Skin of body (tissue), 2 donors: ENCODE measurements around the gene COBL. TPM values are rescaled to one million over a fixed set of nuclear protein-coding genes. Genes with fewer than 3 reads are reported as not detected.
"Not testable (repeated sequence)": the region's sequence is repeated elsewhere in the genome, so short reads cannot be mapped to it uniquely, and the experiment has no call there.

Experiments used
- DNase-seq: peaks from one replicate; lab custom pipeline; 2025; lab: John Stamatoyannopoulos, UW
- total RNA-seq: library from RNA; depleted of rRNA; stranded (reverse); fragments of >200 nt; gene quantifications from one replicate; pipeline ENCODE4 v1.2.3, GENCODE V29; 2014

The COBL gene
- total RNA-seq, 1 donor from 2014 or later = 11.9 TPM

DNA sequence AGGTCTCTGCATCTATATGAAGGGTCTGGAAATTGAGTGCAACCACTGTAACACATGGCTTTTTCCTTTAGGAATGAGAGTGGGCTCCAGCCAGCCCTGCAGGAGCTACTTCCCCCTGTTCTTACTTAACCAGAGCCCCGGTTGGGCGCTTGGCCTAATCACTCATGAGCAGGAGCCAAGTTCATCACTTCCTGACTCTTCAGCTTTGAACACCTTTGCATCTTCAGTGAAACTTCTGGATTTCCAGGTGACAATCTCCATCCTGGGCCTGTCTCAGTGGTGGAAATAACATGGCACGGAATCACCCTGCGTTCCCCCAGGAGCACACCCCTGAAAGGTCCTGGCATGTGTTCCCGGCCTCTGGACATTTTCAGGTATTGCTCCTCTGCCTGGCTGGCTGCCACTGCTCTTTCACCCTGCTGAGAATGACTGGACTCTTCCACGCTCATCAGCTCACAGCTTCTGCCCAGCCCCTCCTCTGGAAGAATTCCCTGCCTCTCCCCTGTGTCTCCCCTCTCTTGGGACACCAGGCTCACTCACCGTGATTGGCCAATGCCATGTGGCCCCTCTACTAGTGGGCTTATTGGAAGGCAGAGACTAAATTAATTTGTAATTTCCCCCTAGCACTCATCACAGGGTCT is 304.8 kb downstream of the COBL start:
- DNase-seq = no peak

DNA sequence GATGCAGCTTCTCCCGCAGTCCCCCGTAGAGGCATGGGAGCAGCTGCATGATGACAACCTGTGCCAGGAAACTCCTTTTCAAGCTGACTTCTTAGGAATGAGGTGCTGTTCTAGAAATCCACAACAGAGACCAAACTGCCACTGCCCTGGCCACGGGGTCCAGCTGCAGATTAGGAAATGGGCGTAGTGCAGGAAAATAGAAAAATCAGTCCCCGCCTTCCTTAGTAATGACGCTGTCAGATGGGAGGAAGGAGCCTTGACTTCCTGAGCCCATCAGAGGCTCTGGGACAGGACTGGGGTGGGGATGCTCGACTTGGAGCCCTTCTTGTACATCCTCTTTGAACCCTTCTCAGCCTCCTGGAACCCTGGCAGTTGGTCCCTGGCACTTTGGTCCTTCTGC is 306.1 kb downstream of the COBL start:
- DNase-seq = no peak

DNA sequence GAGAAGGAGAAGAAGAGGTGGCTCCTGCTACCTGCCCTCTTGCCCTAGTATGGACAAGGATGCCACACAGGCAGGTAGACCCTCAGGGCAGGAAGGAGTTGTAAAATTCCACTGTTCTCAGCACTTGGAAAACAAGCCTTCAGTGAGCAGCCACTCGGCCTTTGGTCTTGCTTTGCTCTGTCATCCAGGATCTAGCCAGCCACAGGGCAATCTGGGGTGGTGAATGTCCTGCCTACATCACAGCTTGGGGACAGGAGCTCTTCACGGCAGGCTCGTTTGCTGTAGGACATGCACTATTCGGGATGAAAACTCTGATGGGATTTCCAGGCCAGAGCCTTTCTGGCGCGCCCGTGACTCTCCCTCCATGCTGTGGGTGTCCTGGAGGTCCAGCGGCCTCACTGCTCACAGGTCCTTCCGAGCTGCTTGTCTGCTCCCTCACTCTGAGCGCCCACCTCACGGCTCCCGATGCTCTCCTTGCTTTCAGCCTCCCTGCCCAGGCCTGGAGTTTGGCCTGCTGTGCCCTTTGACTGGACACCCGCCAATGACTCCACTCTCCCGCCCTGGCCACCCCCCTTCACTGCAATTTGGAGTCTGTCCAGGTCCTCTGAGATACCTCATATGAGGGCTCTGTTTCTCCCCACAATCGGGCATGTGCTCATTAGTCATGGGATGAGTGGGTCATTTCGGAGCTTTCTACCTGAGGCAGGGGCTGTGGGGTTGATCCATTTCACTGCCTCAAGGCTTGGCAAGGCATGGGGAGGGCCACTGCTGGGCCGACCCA is 306.7 kb downstream of the COBL start:
- DNase-seq = no peak

DNA sequence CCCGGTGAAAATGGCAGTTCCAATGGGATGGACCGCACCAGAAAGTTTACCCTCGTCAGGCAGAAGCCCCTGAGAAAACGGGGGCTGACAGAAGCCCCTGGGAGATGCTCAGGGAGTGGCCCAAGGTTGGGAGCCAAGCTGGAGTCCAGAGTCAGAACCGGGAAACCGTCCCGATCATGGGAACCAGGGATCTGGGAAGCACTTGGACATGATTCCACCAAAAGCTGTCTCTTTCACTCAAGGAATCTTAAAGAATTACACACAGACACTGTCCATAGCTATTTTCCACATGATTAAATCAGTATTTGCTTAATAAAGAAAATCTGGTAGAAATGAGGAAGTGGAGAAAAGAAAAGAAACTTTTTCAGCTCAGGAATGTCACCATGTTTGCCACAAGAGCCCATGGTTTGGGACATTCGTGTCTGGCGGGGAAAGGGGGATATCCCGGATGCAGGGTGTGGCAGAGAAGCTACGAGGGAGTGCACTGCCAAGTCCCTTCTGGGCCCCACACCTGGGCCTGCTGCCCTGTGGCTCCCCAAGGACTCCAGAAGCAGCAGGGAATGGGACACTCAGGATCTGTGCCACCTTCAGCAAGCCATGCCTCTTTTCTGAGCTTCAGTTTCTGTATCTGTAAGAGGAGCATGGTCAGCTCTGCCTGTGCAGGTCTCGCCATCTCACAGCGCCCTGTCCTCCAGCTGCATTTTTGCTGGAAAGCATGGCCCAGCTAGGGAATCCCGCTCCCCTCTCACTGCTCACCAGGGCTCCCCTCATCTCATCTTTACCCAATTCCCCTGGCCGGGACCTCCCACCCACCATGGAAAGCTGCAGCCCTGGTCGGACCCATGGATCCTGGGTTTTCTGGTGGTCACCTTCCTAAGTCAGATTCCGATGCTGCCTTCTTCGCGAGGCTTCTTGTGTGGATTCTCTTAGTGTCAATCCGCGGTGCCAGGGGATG is 308.8 kb downstream of the COBL start:
- no peak for DNase-seq

DNA sequence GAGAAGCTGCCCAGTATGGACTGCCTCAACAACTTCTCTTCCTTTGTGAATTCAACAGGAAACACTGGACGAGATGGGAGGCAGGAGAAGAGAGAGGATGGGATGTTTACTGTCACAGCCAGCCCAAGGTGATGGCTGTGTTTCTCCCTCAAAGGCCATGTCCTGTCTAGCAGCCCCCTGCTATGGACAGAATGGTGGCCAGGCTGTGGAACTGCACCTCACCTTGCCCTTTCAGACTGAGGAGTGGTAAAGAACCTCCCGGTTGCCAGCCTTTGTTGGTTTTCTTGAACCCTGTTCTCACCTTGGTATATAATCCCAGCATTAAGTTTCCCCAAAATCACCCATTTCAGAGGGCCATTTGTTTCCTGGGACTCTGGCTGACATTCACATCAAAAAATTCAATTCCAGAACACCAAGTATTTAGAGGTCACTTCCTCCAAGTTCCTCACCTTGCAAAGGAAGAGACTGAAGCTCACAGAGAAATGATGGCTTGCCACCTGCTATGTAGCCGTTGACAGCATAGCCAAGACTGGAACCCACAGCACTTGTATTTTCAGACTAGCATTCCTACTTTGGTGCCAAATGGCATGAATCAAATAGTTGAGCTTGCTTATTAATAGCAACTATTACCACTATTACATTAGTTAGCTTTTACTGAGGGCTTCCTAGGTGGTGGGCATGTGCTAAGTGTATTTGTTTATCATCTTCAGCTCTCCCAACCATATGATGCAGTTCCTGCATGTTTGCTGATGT is 309.9 kb downstream of the COBL start:
- DNase-seq = no peak

DNA sequence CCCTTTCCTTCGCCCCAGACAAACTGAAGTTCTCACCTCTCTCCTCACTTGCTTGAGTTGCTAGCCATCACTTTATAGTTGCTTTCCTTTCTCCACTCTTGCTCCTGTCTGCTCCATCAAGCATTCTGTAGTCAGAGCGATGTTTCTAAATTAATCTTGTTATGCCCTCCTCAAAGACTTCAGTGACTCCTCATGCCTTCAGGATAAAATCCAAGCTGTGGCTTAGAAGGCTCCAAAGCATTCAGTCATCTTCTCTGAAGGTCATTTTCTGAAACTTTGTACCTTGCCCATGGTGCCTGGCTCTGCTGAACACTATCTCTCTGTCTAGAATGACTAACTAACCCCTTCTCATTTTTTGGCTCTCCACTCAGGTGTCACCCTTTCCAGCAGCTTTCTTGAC is 311.5 kb downstream of the COBL start:
- no peak for DNase-seq

DNA sequence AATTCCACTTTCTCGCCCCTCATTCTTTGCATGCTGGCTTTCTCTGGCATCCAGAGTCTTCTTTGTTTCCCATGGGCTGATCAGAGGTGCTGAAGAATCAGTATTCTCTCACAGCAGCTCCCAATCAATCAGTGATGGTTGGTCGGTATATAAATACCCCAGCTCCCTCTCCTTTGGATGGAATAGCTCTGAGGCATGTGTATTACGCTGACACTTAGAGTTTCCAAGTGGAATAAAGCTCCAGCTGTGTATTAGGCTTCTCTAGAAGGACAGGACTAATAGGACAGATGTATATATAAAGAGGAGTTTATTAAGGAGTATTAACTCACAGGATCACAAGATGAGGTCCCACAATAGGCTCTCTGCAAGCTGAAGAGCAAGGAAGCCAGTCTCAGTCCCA is 315.7 kb downstream of the COBL start:
- DNase-seq = no peak

DNA sequence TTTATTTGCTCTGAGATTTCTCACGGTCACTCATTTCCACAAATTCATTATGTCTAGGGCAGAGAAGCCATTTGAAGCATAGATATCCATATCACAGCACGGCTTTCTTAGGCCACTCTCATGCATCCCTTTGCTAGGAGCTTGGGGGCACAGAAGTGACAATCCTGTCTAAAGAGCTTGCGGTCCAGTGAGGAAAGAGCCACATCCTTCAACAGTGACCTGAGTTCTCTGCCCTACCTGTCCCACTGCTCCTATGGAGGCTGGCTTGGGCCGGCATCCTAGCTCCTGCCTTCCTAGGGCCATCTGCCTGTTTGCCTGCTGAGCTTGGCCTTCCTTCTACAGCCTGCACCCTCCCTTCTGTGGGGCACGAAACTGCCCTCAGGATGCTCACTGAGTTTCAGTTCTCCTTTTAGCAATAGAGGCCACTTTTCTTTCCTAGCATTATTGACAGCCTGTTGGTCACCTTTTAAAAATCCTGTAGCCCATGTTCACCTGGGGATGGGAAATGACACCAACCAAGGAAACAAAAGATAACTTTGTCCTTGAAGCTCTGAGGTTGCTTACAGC is 321.8 kb downstream of the COBL start:
- no peak for DNase-seq

DNA sequence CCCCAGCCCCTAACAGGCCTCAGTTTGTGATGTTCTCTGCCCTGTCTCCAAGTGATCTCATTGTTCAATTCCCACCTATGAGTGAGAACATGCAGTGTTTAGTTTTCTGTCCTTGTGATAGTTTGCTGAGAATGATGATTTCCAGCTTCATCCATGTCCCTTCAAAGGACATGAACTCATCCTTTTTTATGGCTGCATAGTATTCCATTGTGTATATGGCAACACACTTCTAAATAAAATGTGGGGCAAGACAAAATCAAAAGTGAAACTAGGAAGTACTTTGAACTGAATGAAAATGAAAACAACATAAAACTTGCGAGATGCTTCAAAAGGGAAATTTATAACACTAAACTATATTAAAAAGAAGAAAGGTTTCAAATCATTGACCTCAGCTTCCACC is 326.4 kb downstream of the COBL start:
- not testable (repeated sequence) for DNase-seq

DNA sequence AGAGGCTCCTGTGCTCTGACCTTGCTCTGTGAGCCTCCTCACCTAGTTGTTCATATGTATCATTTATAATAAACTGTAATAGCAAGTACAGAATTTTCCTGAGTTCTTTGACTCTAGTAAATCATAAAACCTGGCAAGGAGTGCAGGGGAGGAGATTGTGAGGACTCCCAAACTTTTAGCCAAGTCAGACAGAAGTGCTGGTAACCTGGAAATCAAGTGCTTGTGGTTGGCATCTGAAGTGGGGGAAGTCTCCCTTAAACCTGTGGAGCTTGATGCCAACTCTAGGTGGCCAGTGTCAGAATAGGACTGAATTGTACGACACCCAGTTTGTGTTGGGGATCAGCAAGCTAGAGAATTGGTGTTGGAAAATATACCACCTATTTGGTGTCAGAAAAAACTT is 327.6 kb downstream of the COBL start:
- no peak for DNase-seq

DNA sequence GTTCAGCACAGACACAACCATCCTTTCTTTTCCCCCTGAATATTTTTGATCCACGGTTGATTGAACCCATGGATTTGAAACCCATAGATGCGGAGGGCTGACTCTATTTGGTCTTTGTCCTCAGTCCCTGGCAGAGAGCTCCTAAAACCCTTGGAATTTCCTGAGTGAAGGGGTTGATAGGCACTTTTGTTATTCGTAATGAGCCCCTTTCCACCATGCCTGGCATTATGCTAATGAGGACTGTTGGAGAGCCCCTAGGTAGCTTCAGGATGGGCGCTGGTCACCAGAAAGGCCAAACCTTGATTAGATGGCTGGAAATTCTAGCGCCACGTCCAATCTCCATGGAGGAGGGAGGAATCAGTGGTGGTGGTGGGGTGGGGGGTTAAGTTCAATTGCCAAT is 328.1 kb downstream of the COBL start:
- no peak for DNase-seq

DNA sequence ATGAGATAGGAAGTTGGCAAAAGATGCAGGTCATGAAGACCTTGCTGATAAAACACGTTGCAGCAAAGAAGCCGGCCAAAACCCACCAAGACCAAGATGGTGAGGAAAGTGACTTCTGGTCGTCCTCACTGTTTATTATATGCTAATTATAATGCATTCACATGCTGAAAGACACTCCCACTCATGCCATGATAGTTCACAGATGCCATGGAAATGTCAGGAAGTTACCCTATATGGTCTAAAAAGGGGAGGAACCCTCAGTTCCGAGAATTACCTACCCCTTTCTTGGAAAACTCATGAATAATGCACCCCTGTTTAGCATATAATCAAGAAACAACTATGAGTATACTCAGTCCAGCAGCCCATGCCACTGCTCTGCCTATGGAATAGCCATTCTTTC is 331.5 kb downstream of the COBL start:
- no peak for DNase-seq

DNA sequence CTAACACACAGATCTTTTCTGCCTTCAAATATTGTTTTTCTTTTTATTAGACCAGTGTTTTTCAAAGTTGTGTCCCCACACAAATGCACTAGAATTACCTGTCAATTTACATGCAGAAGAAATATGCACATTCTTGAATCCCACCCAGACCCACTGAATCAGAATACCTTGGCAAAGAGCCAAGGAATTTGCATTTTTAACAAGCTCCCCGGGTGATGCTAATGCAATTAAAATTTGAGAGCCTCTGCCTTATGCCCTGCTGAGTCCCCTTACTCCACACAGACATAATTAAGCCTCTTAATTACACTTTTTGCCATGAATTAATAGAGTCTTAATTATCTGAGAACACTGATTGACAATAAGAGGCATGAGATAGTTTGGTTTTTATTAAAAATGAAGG is 332.8 kb downstream of the COBL start:
- no peak for DNase-seq

DNA sequence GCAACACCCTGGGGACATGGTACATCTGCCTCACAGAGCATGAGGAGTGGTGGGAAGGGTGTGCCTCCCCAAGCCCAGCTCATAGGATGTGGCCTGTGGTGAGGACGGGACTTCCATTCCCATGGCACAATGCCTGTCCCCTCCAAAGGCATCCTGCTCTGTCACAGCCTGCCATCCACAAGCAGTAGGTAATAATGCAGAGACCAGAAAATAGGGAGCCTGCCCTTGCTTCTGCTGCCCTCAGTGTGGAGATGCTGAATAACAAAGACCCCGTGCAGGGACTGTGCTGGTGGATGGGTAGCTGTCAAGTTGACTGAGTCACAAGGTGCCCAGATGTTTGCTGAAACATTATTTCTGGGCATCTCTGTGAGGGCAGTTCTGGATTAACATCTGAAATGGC is 334.0 kb downstream of the COBL start:
- DNase-seq = no peak

DNA sequence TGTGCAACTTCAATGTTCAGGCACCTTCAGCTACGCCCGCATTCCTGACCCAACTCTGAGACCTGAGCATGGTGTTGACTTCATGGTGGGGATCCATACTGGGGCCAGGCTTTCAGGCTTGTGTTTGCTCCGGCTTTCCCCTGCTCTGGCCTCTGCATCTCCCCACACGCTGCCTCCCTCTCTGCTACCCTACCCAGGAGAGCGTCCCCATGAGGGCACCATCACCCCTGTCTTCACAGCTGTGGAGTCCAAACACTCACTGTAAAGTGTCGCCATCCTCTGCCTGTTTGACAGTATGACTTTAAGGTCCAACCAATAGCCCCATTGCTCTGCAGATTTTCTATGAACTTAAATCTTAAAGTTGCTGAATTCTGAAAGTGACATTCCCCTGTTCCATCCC is 334.9 kb downstream of the COBL start:
- DNase-seq = no peak

DNA sequence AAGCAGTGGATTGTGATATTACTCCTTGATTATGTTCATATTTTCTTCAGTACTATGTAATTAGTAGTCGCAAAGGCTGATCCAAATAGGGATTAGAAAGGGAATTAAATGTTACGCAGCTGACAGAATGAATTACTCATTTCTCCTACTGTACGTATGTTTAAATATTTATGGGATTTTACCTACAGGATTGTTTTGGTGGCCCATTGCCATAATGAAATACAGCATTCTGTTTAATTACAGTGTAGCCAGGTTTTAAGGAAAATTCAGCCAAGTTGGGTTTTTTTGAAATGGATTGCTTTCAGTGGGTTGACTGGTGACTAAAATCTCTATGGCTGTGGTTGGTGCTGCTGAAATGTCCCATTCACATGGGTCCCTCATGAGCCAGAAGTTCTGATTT is 336.2 kb downstream of the COBL start:
- no peak for DNase-seq

DNA sequence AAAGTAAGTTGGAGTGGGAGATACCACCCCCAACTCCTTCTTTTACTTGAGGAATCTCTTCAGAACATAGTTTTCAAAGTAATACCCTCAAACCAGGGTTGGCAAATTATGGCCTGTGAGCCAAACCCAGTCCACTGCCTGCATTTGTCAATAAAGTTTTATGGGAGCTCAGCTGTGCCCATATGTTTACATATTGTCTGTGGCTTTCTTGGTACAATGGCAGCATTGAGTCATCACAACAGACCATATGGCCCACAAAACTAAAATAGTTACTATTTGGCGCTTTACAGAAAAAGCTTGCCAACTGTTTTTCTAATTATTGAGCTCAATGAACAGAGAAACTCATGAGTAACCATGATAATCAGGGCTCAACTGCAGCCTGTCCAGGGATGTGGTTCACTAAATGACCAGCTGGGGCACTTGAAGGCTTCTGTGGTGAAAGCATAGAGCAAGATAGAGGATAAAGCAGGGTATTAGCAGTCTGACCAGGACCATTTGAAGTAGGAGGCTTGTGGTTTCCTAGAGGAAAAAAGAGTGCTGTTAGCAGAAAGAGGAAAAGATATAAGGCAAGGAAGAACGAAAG is 337.9 kb downstream of the COBL start:
- no peak for DNase-seq

DNA sequence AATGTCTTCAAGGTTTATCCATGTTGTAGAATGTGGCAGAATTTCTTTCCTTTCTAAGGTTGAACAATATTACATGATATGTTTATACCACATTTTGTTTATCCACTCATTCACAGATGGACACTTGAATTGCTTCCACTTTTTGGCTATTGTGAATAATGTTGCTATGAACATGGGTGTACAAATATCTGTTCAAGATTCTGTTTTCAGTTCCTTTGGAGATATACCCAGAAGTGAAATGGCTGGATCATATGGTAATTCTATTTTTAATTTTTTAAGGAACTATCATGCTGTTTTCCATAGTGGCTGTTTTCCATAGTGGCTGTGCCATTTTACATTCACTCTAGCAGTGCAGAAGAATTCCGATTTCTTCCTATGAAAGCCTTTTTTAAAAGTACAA is 339.2 kb downstream of the COBL start:
- DNase-seq = no peak

DNA sequence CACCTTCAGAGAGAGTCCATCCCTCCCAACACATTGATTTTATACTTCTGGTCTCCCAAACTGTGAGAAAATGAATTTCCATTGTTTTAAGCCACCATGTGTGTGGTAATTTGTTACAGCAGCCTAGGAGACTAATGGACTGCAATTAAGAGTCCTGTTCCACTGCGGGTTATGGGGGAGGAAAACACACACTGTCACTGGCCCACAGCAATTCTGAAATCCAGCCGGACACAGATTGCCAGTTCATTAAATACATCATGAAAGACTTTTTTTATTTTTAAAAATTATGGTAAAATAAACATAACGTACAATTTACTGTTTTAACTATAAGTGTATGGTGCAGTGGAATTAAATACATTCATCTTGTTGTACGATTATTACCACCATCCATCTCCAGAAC is 340.5 kb downstream of the COBL start:
- DNase-seq = no peak

DNA sequence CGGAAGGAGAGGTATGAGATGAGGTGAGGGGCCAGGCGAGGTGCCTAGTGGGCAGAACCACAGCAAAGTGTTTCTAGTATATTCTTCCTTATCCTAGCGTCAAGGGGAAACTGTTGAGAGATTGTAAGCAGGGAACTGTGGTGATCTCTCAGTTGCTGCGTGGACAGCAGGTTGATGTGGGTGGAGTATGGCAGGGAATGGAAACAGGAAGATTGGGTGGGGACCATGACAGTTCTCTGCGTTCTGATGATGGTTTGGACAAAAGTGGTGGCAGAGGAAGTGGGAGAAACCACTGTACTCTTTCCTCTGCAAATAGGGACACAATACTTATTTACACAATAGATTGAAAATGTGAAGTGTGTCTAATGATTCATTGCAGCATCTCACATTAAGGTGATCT is 342.4 kb downstream of the COBL start:
- DNase-seq = no peak

DNA sequence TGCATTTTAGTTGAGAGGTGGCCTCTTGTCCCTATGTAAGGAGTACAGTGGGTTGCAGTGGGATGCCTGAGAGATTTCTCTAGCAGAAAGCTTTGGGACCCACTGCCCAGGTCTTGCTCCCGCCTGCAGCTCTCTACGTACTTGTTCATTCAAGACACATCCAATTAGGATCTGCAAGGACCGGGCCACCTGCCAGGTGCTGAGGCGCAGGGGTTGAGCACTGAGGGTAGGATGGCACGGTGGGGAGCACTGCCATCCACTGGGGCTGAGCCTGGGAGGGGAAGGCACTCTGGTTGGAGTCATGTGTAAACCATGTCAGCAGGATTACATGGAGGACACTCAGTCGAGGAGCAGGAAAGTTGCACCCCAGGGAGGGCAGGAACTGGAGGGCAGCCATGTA is 342.8 kb downstream of the COBL start:
- DNase-seq = no peak
